Mesenteric fat pad (tissue), 1 donor: ENCODE data around the gene SLC9A8. TPM values are rescaled to one million over a fixed set of nuclear protein-coding genes. Genes with fewer than 3 reads are reported as not detected.
A peak's percentile ranks its signal among the peaks of the same experiment; 100 is the strongest.

ENCODE experiments used
- DNase-seq: peaks from one replicate; pipeline ENCODE4 v3.0.0-alpha.2; 2020; ENCODE audit warnings: low spot score
- total RNA-seq: library from RNA; stranded (reverse); fragmentation: NEBNext Ultra II Directional; extraction: Animal tissue kit (Norgen Biotek cat#: 25700); gene quantifications from one replicate; pipeline ENCODE4 v1.2.1, GENCODE V29; 2021
- donor health status: DM: yes; HTN: yes; CAD: no.

Gene SLC9A8
- total RNA-seq, 1 donor from 2014 or later: 12.7 TPM

GRCh38 chr20:49913399-49914047 is 100.9 kb downstream of the SLC9A8 start:
- DNase-seq: no peak

- DNase-seq: no peak
These were observed 101.9 kb downstream of the SLC9A8 start for GRCh38 chr20:49914310-49915117.

GRCh38 chr20:49915118-49915379 is 102.4 kb downstream of the SLC9A8 start:
- DNase-seq: no peak

- peak; percentile 98 for DNase-seq
These were observed 102.9 kb downstream of the SLC9A8 start, which contains the start of gene SPATA2 for GRCh38 chr20:49915380-49916145. Gene SPATA2 (minus strand): TSS chr20:49915529. CDS start chr20:49908490, 7,039 bp downstream.

GRCh38 chr20:49916146-49917002 is 103.7 kb downstream of the SLC9A8 start:
- no peak for DNase-seq

GRCh38 chr20:49918446-49918845 is 105.8 kb downstream of the SLC9A8 start:
- no peak for DNase-seq

GRCh38 chr20:49919009-49919408 is 106.4 kb downstream of the SLC9A8 start:
- no peak for DNase-seq

- no peak for DNase-seq
These were observed 106.8 kb downstream of the SLC9A8 start for GRCh38 chr20:49919461-49919860.

GRCh38 chr20:49924247-49924646 is 111.6 kb downstream of the SLC9A8 start:
- no peak for DNase-seq

GRCh38 chr20:49925901-49926454 is 113.3 kb downstream of the SLC9A8 start:
- DNase-seq: no peak

GRCh38 chr20:49928411-49929141 is 115.9 kb downstream of the SLC9A8 start:
- peak; percentile 86 for DNase-seq

GRCh38 chr20:49929142-49929494 is 116.5 kb downstream of the SLC9A8 start:
- DNase-seq: peak; percentile 9

GRCh38 chr20:49935746-49936152 is 123.1 kb downstream of the SLC9A8 start:
- no peak for DNase-seq

- DNase-seq: peak; percentile 97
These were observed 123.8 kb downstream of the SLC9A8 start, which contains the start of gene RNF114 for GRCh38 chr20:49936153-49937026. Gene RNF114 (plus strand): TSS chr20:49936397. CDS start chr20:49936413, 16 bp downstream.

- DNase-seq: peak; percentile 60
These were observed 124.7 kb downstream of the SLC9A8 start for GRCh38 chr20:49937027-49937929.

- DNase-seq: peak; percentile 71
These were observed 125.8 kb downstream of the SLC9A8 start for GRCh38 chr20:49938173-49939163.

GRCh38 chr20:49941456-49941855 is 128.8 kb downstream of the SLC9A8 start:
- no peak for DNase-seq
